ENCODE results near the gene PDK4. TPM values are rescaled to one million over a fixed set of nuclear protein-coding genes. Genes with fewer than 3 reads are reported as not detected.

The PDK4 gene
- total and polyA plus RNA-seq, 2 of the 13 experiments (the other 11 are each of a cell fraction or from before 2014, with no cell fraction given), result 0.04 TPM; not detected in 1

- TF ChIP-seq ZBTB21 (CRISPR knock-in tag; IDR thresholded peaks at IDR 0.05) (no peak), ARID4A (CRISPR knock-in tag; IDR thresholded peaks at IDR 0.05; ENCODE audit: borderline replicate concordance) (no peak), ZNF580 (CRISPR knock-in tag; IDR thresholded peaks at IDR 0.05; ENCODE audit: borderline replicate concordance, low read depth) (no peak), CHD2 (IDR thresholded peaks at IDR 0.05; ENCODE audit: low read depth, low read length) (no peak), THAP11 (CRISPR knock-in tag; IDR thresholded peaks at IDR 0.05) (peak; percentile 64; the same call in 1 of the 2 replicates), NCOA1 (CRISPR knock-in tag; IDR thresholded peaks at IDR 0.05) (no peak), PHF5A (CRISPR knock-in tag; IDR thresholded peaks at IDR 0.05; ENCODE audit: low read depth, unreplicated experiment) (no peak), ETV5 (CRISPR knock-in tag; IDR thresholded peaks at IDR 0.05; ENCODE audit: borderline replicate concordance) (no peak), NFKBIZ (CRISPR knock-in tag; IDR thresholded peaks at IDR 0.05) (0 out of 2 replicates have a peak, but pooled peaks have one; percentile 74), PHF20 (CRISPR knock-in tag; IDR thresholded peaks at IDR 0.05) (no peak), SP2 (CRISPR knock-in tag; IDR thresholded peaks at IDR 0.05) (no peak), ZNF354B (CRISPR knock-in tag; IDR thresholded peaks at IDR 0.05) (peak; percentile 49; the same call in 1 of the 2 replicates), RORA (CRISPR knock-in tag; IDR thresholded peaks at IDR 0.05) (no peak), ZNF20 (CRISPR knock-in tag; IDR thresholded peaks at IDR 0.05) (no peak), ZNF446 (CRISPR knock-in tag; IDR thresholded peaks at IDR 0.05) (no peak), KLF6 (CRISPR knock-in tag; IDR thresholded peaks at IDR 0.05) (peak; percentile 56; the same call in 1 of the 2 replicates), PHF8 (CRISPR knock-in tag; IDR thresholded peaks at IDR 0.05) (no peak), SP5 (CRISPR knock-in tag; IDR thresholded peaks at IDR 0.05; ENCODE audit: borderline replicate concordance, low read depth) (peak; percentile 73), ZNF431 (CRISPR knock-in tag; IDR thresholded peaks at IDR 0.05; ENCODE audit: borderline replicate concordance, low read depth) (no peak; the same call in 1 of the 2 replicates), SKI (IDR thresholded peaks at IDR 0.05; ENCODE audit: partially characterized antibody) (peak; percentile 34), ZSCAN22 (CRISPR knock-in tag; IDR thresholded peaks at IDR 0.05) (no peak), ZFP62 (CRISPR knock-in tag; IDR thresholded peaks at IDR 0.05) (no peak), ZBTB46 (CRISPR knock-in tag; IDR thresholded peaks at IDR 0.05; ENCODE audit: borderline replicate concordance) (no peak)
These were observed 5.7 kb downstream of the PDK4 start (continued) for GRCh38 chr7:95590387-95591248.
